A673 (cell line): ENCODE results near the gene NR2C2. TPM values are rescaled to one million over a fixed set of nuclear protein-coding genes. Genes with fewer than 3 reads are reported as not detected.

Experiments
- BruUV-seq: library from RNA; stranded (reverse); fragments of 400-500 nt; replicated peaks from 2 replicates; lab custom pipeline; 2021; lab: Mats Ljungman, UMichigan
- CTCF ChIA-PET: fragments of 300-600 bp; sonication (Branson Sonifier 250); formaldehyde crosslinking; loops from one replicate; lab custom pipeline; 2022; ENCODE audit warnings: antibody characterized with exemption; lab: Charles Lee
- POLR2A ChIA-PET: fragments of 300-600 bp; sonication (Branson Sonifier 250); formaldehyde crosslinking; loops from one replicate; lab custom pipeline; 2022; ENCODE audit warnings: antibody characterized with exemption; ENCODE audit not compliant: low non-redundant PET; lab: Charles Lee
- DNase-seq: peaks from one replicate; pipeline ENCODE4 v3.0.0-alpha.2; 2015; ENCODE audit warnings: low spot score
- H3K27ac ChIP-seq: fragments of 200-600 bp; sonication (generic); 2 replicates; pipeline ENCODE4 v1.5.1; 2016; ENCODE audit warnings: mixed run types, low read depth, mild to moderate bottlenecking, mixed read lengths, antibody characterized with exemption, low read length; ENCODE audit not compliant: poor library complexity, severe bottlenecking
- H3K27me3 ChIP-seq: fragments of 200-600 bp; sonication (generic); replicated peaks from 2 replicates; pipeline ENCODE4 v1.6.1; 2017; ENCODE audit warnings: mixed run types, low read depth, mild to moderate bottlenecking, mixed read lengths, antibody characterized with exemption, low read length; ENCODE audit not compliant: insufficient read depth, poor library complexity
- H3K36me3 ChIP-seq: fragments of 200-600 bp; sonication (generic); 2 replicates; pipeline ENCODE4 v1.6.1; 2016; ENCODE audit warnings: mixed run types, mild to moderate bottlenecking, mixed read lengths, antibody characterized with exemption, low read length; ENCODE audit not compliant: insufficient read depth, poor library complexity, severe bottlenecking
- H3K4me1 ChIP-seq: fragments of 200-600 bp; sonication (generic); 2 replicates; pipeline ENCODE4 v1.6.1; 2017; ENCODE audit warnings: mixed run types, mild to moderate bottlenecking, mixed read lengths, antibody characterized with exemption, low read length; ENCODE audit not compliant: insufficient read depth, poor library complexity, severe bottlenecking
- H3K4me3 ChIP-seq: fragments of 200-600 bp; sonication (generic); 2 replicates; pipeline ENCODE4 v1.5.1; 2016; ENCODE audit warnings: low read depth, mixed run types, mild to moderate bottlenecking, mixed read lengths, low read length; ENCODE audit not compliant: poor library complexity, severe bottlenecking
- H3K9me3 ChIP-seq: fragments of 200-600 bp; sonication (generic); 2 replicates; pipeline ENCODE4 v1.6.1; 2016; ENCODE audit warnings: mixed run types, low read depth, mild to moderate bottlenecking, mixed read lengths, antibody characterized with exemption, low read length; ENCODE audit not compliant: poor library complexity, severe bottlenecking
- EZH2 ChIP-seq: fragments of 200-600 bp; sonication (generic); IDR thresholded peaks from 2 replicates; pipeline ENCODE4 v1.6.1; 2017; ENCODE audit warnings: borderline replicate concordance, low read depth, mild to moderate bottlenecking, mixed read lengths, antibody characterized with exemption, low read length; ENCODE audit not compliant: poor library complexity, severe bottlenecking
- intact Hi-C: fragments of 100-400 bp; cut with micrococcal nuclease; formaldehyde crosslinking; loops from one replicate; pipeline ENCODE4 v1.10.0; 2022; ENCODE audit not compliant: unreplicated experiment
- total RNA-seq: library from RNA; stranded (reverse); gene quantifications from 2 replicates; pipeline ENCODE4 v1.2.3, GENCODE V29; 2021
- TF ChIP-seq, protein P1 (sequence below): fragments of 300-800, 200-600 bp; sonication (generic); conservative IDR thresholded peaks from 2 replicates; pipeline ENCODE4 v1.5.1; 2017; ENCODE audit warnings: low read depth, mild to moderate bottlenecking, antibody characterized with exemption, low read length, moderate library complexity, mixed read lengths

The NR2C2 gene
- total RNA-seq, 1 experiment from 2014 or later = 56.5 TPM

DNA sequence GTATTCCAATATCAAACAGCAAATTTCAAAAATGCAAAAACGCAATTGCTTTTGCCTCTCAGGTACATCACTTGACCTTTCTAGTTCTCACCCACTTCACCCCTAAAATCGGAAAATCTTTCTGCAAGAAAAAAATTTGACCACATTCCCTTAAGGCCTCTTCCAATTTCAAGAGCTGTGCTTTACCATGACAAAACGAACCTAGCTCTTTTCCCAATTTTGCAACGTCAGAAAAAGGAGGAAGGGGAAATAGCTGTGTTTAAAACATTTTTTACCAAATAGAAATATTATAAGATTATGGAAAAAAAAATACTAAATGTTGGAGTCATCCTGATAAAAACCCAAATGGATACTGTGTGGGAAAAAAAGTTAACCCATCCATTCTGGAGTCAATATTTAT is 1.1 kb upstream of the NR2C2 start:
- Histone ChIP-seq H3K9me3 (no peaks in the 10 kb centered on the region), H3K4me3 (peak overlapping the region; percentile 67), H3K36me3 (peaks cover 36% of the 10 kb centered on the region), H3K27ac (no peak overlapping the region), H3K27me3 (no peaks in the 10 kb centered on the region), H3K4me1 (peaks cover 20% of the 10 kb centered on the region)
- BruUV-seq = no TSS peak
- intact Hi-C loops = loop anchor here (10.0 kb wide), 1 partner anchor 771 kb away; the partner anchor contains the start of genes LSM3 and XPC
- ChIA-PET CTCF (interaction anchor here (0.8 kb wide), 1 partner anchor 165 kb away, joined by 3 read pairs; no protein-coding TSS in a partner anchor), POLR2A (interaction anchor here (0.7 kb wide), 1 partner anchor 23 kb away, joined by 6 read pairs; no protein-coding TSS in a partner anchor)
- DNase-seq = no peak
- no peak for TF ChIP-seq EZH2
- TF ChIP-seq, protein P1, sequence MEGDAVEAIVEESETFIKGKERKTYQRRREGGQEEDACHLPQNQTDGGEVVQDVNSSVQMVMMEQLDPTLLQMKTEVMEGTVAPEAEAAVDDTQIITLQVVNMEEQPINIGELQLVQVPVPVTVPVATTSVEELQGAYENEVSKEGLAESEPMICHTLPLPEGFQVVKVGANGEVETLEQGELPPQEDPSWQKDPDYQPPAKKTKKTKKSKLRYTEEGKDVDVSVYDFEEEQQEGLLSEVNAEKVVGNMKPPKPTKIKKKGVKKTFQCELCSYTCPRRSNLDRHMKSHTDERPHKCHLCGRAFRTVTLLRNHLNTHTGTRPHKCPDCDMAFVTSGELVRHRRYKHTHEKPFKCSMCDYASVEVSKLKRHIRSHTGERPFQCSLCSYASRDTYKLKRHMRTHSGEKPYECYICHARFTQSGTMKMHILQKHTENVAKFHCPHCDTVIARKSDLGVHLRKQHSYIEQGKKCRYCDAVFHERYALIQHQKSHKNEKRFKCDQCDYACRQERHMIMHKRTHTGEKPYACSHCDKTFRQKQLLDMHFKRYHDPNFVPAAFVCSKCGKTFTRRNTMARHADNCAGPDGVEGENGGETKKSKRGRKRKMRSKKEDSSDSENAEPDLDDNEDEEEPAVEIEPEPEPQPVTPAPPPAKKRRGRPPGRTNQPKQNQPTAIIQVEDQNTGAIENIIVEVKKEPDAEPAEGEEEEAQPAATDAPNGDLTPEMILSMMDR = no peak

DNA sequence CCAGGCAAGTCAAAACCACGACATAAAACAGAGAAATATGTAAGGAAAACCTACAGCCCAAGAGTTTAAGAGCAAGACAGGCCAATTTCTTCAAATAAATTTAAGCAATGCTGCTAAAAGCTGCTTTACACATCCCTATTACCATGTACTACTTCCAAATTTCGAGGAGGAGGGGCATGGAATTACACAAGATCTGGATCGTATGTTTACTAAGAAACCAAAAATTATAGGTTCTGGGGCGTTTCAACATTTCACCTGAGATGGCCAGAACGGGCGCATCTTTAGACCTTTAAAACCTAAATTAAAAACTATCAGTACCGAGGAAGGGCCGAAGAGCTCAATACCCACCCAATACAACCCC is 664 bp upstream of the NR2C2 start:
- peak overlapping the region; percentile 99 for H3K27ac ChIP-seq
- ChIA-PET POLR2A (no interaction called here), CTCF (interaction anchor here (0.8 kb wide), 1 partner anchor 166 kb away, joined by 3 read pairs; no protein-coding TSS in a partner anchor)
- intact Hi-C loops = loop anchor here (10.0 kb wide), 1 partner anchor 772 kb away; the partner anchor contains the start of genes LSM3 and XPC
- no peak for DNase-seq
- BruUV-seq = no TSS peak
- no peak for TF ChIP-seq EZH2
- TF ChIP-seq, protein P1 = no peak
- H3K4me1 ChIP-seq = peaks cover 20% of the 10 kb centered on the region
- no peaks in the 10 kb centered on the region for H3K27me3 ChIP-seq
- no peaks in the 10 kb centered on the region for H3K9me3 ChIP-seq
- H3K36me3 ChIP-seq = peaks cover 36% of the 10 kb centered on the region
- peak overlapping the region; percentile 67 for H3K4me3 ChIP-seq

DNA sequence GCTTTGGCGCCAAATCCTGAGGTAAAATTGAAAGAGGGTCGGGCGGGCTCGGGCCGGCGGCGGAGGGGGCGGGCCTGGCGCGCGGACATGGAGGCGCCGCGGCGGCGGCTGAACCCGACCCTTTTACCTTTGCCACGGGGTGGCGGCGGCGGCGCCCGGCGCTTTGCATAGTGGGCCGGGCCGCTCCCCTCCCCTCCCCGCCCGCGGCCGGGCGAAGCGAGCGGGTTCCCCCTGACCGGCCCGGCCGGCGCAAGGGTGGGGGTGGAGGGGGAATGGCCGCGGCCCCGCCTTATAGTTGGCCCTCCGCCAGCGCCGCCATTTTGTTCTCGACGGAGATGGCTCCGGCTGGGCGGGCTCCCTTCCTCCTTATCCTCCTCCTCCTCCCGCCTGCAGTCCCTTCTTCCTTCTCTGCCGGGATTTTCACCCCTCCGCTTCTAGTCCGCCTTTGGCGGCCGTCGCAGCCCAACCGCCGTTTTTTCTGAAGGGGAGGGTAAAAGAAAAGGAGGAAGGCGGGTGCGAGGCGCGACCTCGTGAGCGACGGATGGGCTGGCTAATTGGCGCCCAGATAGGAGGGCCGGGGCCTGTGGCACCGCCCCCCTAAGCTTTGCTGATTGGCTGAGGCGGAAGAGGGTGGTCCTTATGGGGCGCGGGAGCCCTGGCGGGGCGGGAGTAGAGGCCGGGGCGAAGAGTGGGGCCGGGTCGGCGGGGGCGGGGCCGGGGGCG is 664 bp downstream of the NR2C2 start:
- Histone ChIP-seq H3K9me3 (no peaks in the 10 kb centered on the region), H3K36me3 (peaks cover 36% of the 10 kb centered on the region), H3K27me3 (no peaks in the 10 kb centered on the region), H3K27ac (peak overlapping the region; percentile 99), H3K4me1 (peaks cover 20% of the 10 kb centered on the region), H3K4me3 (peak overlapping the region; percentile 67)
- intact Hi-C loops = loop anchor here (2.0 to 10.0 kb wide), 2 partner anchors 151 to 773 kb away; partner anchors contain the start of genes LSM3, RBSN and XPC
- no TSS peak for BruUV-seq
- CTCF ChIA-PET = interaction anchor here (0.7 kb wide), 1 partner anchor 910 kb away, joined by 5 read pairs; no protein-coding TSS in a partner anchor
- TF ChIP-seq EZH2 = no peak
- TF ChIP-seq, protein P1 = no peak
- POLR2A ChIA-PET = interaction anchor here (0.7 kb wide), 1 partner anchor 586 kb away, joined by 4 read pairs; no protein-coding TSS in a partner anchor
- DNase-seq = peak; percentile 97
